OCI-M2 (cell line): ENCODE results near the gene CTBP1.
"Not testable (repeated sequence)": the region's sequence is repeated elsewhere in the genome, so short reads cannot be mapped to it uniquely, and the experiment has no call there.

ENCODE experiments used
- DNase-seq: peaks from one replicate; lab custom pipeline; 2025; ENCODE audit not compliant: unreplicated experiment; lab: John Stamatoyannopoulos, UW

Gene CTBP1

DNA sequence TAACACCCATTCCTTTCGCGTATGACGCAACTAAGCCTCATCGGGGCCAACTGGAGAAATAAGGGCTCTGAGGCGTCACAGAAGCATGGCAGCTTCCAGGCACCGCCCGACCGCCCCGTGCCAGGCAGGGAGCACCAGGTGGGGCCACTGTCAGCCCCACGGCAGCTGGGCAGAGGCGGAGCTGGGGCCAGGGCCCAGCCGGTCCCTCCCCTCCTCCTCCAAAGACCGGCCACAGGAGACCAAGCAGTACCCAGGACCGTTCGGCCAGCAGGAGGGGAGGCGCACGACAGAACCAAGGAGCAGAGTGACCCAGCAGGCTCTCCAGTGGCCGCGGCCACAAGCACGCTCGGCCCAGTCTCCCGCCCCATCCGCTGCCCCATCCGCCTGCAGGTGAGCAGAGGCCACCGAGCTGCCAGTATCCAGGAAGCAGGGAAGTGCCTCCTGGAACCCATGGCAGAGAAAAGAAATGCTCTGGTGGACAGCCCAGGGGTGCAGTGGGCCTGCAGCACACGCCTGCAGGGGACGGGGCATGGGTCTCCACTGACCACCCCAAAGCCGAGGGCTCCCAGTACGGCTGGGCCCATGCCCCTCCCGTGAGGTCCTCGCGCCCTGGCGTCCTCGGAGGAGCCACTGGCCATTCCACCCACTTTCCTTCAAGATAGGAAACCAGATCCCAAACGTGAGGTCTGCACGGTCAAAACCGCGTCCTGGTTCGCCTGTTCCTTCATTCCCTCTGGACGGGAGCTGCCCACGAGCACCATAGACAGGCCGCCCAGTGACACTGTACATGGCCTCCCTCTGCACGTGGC, 9.6 kb downstream of the CTBP1 start:
- DNase-seq, result no peak

DNA sequence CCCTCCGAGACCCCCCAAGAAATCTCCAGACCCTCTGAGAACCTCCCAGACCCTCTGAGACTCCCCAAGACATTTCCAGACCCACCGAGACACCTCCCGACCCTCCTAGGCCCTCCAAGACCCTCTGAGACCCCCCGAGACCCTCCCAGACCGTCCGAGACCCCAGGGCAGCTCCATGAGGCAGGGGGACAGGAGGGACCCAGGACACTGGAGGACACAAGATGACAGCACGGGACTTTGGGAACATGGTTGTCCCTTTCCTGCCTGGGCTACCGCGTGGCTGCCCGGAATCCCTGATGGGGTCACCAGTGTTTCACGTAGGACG, 10.3 kb downstream of the CTBP1 start:
- DNase-seq, result no peak

DNA sequence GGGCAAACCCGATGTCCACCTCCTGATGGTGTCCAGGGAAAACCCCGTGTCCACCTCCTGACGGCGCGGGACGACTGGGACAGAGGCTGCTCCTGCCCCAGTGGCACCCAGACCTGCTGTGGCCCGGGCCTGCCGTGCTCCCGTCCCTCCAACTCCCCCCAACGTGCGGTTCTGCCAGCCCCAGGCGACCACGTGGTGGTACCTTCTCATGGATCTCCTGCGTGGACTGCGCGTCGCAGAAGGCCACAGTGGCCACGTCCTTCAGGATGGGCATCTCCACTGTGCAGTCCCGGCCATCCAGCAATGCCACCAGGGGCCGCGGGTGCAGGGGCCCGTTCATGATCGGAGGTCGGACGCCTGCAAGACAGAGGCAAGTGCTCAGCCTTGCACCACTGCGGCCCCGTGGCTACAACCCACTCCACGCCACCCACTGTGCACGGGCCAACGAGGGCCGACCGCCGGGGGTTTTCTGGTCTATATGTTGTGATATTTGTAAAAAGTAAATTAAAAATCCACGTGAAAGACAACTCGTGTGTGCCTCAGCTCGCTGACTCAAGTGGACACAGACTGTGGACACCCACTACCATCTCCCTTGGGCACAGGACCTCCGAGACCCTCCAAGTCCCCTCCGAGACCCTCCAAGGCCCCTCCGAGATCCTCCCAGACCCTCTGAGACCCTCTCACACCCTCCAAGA, 10.8 kb downstream of the CTBP1 start:
- DNase-seq, result no peak

GRCh38 chr4:1237261-1237660, 11.7 kb downstream of the CTBP1 start:
- not testable (repeated sequence) for DNase-seq

DNA sequence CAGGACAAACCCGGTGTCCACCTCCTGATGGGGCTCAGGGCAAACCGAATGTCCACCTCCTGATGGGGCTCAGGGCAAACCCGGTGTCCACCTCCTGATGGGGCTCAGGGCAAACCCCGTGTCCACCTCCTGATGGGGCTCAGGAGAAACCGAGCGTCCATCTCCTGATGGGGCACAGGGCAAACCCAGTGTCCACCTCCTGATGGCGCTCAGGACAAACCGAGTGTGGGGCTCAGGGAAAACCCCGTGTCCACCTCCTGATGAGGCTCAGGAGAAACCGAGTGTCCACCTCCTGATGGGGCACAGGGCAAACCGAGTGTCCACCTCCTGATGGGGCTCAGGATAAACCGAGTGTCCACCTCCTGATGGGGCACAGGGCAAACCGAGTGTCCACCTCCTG, 12.1 kb downstream of the CTBP1 start:
- DNase-seq, result not testable (repeated sequence)

- DNase-seq, result no peak
Measured at GRCh38 chr4:1236103-1236641, 12.8 kb downstream of the CTBP1 start.

DNA sequence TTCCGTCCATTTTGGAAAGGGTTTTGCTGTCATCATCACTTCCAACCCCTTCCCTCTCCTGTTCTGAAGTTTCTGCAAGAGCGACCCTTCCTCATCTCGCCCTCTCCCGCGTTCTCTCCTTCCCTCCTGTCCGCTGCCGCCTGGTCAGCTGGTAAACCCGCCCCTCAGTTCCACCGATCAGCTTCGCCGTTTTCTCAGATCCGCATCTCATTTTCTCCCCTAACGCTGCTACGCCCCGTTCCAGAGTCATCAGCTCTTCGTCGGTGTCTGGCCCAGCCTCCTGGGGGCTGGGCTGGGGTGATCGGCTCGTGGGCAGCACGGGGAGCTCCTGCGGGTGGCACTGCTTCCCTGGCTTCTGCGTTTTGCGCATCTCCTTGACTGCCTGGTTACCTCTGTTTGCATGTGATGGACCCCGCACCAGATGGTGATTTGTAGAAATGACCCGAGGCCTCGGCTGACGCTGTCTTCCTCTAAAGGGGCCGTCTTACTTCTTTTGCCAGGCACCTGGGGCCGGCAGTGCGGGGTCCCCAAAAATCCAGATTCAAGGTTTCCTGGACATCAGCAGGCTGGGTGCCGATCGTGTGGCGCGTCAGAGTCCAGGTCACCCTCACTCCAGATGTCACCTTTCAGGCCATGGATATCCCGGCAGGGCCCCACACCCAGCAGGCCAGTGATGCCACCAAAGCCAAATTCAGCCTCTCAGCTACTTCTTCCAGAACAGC, 13.4 kb downstream of the CTBP1 start:
- DNase-seq, result no peak

DNA sequence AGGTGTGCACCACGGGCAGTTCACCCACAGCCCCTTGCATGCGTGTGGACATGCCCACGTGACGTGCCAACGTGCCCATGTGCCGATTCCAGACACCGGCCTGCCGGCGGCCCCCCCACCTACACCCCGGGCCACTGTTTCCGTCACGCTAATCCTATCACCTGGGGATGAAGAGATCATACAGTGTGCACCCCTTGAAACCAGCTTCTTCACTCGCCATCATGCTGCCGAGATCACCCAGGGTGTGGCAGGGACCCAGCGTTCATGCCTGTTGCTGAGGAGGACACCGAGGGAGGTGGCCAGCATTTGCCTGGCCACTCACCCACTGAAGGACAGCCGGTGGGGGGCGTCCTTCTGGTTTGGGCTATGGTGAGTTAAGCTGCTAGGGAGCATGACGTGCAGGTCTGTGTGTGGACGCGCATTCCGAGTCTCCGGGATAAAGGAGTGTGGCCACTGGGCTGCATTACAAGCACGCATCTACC, 14.1 kb downstream of the CTBP1 start:
- DNase-seq, result no peak

- no peak for DNase-seq
Measured at GRCh38 chr4:1234309-1234695, 14.6 kb downstream of the CTBP1 start.

DNA sequence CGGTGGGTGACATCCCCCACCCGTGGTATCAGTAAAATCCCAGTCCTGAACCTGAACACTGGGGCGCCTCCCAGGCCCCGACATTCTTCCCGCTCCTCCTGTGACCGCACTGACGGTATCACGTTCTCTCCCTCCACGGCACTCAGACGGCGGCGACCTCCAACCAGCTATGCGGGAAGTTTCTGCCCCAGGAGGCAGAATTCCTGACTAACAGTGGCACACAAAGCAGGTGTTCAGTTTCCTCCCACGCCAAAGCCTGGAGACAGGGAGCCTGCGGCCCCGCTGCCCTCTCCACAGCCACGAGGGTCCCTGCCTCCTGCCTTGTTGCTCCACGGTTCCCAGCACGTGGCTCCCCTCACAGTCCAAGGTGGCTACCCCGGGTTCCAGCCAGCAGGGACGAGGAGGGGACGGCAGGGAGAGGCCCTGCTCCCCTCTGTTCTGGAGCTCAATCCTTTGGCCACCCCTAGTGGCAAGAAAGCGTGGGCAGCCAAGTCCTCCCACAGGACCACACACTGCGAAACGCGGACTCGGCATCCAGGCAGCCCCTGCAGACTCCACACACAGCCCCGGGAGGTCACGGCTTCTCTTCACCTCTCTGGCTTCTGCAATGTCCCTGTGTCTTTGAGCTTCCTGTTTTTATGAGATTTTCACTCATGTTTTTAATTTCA, 15.2 kb downstream of the CTBP1 start:
- no peak for DNase-seq

- no peak for DNase-seq
Measured at GRCh38 chr4:1232661-1233621, 16.0 kb downstream of the CTBP1 start.

GRCh38 chr4:1231637-1232360, 17.1 kb downstream of the CTBP1 start:
- no peak for DNase-seq

GRCh38 chr4:1230971-1231636, 17.8 kb downstream of the CTBP1 start:
- DNase-seq, result no peak

DNA sequence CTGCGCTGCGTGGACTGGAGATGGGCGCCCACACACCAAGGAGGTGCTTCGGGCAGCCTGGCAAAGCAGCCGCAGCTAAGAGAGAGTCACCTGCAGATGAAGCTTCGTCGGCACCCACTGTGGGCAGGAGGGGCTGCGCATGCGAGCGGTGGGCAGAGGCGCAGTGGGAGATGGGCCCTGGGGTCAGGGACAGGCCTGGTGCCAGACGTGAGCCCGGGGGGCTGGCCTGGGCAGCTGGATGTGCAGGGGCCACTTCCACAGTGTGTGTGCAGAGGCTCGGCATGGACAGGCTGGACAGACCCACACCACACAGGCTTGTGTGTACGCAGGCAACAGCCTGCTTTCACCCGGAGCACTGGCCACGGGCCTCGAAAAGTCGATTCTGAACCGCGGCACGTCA, 18.6 kb downstream of the CTBP1 start:
- no peak for DNase-seq

- no peak for DNase-seq
Measured at GRCh38 chr4:1229117-1229849, 19.6 kb downstream of the CTBP1 start.

GRCh38 chr4:1227816-1228215, 21.1 kb downstream of the CTBP1 start:
- no peak for DNase-seq

GRCh38 chr4:1226598-1226997, 22.3 kb downstream of the CTBP1 start:
- no peak for DNase-seq

GRCh38 chr4:1226144-1226481, 22.8 kb downstream of the CTBP1 start:
- no peak for DNase-seq
